HG02870 (cell line): ENCODE measurements around the gene MOGAT2.
"Not testable (repeated sequence)": the region's sequence is repeated elsewhere in the genome, so short reads cannot be mapped to it uniquely, and the experiment has no call there.

Source experiments
- ATAC-seq: cut with Tn5 transposase; IDR thresholded peaks from one replicate; pipeline ENCODE4 v1.9.1; 2021; ENCODE audit warnings: mild to moderate bottlenecking, moderate library complexity; ENCODE audit not compliant: unreplicated experiment

Gene MOGAT2

DNA sequence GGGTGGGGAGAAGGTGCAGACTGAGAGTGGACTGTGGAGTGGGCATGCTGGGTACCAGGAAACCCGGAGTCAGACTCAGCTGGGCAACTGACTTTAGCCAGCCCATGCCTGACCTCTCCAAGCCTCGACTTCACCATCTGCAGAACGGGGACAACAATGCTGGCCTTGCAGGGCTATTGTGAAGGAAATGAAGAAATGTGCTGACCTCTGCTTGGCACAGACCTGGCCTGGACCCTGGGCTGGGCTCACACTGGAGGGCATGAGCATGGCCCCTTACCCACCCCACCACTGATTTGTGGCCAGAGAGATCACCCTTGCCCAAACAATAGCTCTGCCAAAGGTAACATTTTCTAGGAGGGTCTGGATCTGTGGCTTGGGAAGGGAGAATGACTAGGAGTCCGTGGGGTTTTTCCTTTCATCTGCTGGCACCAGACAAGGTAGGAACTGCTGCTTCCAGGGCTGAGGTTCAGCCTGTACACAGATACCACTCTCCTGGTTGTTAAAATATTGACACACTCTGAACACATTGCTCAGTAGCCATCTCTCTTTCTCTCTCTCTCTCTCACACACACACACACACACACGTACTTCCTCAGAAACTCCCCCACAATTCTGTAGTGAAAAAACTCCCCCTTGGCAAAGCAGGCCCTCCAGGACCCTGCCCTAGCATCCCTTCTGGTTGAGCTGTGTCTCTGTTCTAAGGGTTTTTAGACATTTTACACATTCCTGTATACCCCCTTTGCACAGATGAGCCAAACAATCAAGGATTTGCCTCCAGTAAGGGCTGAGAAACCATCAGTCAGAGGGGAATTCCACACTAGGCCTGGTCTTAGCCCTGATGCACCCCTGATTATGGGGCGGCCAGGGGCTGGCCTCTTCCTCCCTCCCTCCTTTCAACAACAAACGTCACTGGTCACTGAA is 1.0 kb downstream of the MOGAT2 start:
- ATAC-seq, result no peak

DNA sequence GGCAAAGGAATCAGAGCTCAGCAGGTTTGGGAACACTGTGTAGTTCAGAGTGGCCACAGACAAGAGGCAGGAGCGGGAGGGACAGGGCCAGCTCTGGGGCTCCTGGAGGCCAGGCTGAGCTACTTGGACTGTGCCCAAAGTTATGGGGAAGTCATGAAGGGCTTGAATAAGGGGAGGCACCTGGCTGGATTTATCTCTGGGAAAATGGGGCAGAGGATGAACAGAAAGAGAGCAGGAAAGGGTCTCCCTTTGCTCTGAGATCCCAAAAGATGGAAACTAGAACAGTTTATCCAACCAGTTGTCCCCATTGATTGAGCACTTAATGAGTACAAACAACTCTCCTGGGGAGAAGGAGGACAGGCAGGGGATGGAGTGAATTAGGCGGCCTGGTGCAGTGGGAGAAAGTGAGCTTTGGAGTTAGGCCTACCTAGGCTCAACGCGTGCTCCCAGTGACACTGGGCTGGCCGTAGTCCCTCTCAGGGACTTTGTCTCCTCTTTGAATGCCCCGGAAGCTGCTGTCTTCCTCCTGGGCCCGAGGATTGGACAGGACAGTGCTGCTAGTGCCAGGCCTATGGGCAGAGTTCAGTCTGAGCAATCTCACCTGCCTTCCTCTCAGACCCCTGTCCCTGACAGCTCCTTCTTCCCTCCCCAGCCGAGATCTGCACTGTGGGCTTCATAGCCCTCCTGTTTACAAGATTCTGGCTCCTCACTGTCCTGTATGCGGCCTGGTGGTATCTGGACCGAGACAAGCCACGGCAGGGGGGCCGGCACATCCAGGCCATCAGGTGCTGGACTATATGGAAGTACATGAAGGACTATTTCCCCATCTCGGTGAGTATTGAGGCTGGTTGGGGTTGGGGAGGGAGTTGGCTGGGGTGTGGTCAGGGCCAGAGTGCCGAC is 2.0 kb downstream of the MOGAT2 start:
- ATAC-seq, result no peak

DNA sequence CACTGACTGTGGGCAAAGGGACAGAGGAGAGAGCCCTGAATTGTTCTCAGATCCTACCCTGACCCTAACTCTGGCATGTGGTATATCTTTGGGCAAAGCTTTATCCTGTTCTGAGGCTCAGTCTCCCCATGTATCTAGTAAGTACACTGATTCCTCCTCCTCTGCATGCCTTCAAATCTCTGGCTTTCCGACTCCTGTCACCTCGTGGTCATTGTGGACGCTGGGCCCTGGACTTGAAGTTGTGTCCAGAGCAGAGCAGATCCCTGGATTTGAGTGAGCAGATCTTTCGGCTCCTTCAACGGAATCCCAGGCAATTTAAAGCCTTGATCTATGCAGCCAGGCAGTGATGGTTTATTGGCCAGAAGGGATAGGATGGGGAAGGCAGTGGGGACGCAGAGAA is 3.0 kb downstream of the MOGAT2 start:
- no peak for ATAC-seq

DNA sequence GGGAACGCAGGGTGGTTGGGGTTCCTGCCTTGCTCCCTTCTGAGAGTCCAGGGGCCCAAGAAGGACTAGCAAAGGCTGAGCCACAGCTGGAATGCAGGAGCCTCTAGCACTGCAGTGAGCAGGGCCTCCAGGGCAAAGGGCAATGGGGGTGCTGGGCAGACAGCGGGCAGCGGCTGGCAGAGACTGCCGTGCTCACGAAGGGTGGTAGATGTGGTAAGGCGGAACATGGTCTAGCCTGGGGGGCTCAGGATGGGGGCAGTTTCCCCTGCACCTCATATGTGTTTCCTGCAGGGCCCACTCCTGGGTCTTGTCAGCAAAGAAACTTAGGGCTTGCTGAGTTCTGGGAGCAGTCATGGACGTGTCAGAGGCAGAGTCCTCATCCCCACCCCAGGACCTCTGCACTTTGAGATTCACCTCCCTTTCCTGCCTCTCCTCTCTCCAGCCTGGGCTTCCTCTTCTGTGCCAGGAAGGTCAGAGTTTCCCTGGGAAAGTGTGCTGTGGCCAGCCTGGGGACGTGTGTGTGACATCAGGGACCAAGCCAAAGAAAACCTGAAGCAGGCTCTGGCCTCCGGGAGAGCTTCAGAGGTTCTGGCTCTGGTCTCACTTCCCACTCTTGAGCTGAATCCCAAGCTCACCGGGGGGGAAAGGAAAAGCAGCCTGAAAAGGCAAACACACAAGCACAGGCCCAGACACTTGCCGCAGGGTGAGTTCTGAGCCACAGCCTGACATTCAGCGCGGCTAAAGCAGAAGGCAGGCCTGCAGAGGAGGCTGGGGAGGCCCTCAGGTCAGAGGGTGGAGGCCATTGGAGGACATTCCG is 4.4 kb downstream of the MOGAT2 start:
- no peak for ATAC-seq

DNA sequence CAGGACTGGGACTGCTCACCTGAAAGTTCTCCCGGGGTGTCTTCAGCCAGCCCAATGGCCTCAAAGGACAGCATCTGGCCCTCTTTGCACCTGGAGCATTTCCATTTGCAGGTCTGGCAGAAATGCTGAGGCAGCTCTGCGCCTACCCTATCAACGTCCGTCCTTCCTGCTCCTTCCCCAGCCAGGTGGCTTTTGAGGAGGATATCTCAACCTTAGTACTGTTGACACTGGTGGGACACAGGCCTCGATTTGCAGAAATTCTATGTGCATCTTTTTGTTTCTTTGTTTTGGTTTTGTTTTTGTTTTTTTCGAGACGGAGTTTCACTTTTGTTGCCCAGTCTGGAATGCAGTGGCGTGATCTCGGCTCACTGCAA is 5.0 kb downstream of the MOGAT2 start:
- no peak for ATAC-seq

DNA sequence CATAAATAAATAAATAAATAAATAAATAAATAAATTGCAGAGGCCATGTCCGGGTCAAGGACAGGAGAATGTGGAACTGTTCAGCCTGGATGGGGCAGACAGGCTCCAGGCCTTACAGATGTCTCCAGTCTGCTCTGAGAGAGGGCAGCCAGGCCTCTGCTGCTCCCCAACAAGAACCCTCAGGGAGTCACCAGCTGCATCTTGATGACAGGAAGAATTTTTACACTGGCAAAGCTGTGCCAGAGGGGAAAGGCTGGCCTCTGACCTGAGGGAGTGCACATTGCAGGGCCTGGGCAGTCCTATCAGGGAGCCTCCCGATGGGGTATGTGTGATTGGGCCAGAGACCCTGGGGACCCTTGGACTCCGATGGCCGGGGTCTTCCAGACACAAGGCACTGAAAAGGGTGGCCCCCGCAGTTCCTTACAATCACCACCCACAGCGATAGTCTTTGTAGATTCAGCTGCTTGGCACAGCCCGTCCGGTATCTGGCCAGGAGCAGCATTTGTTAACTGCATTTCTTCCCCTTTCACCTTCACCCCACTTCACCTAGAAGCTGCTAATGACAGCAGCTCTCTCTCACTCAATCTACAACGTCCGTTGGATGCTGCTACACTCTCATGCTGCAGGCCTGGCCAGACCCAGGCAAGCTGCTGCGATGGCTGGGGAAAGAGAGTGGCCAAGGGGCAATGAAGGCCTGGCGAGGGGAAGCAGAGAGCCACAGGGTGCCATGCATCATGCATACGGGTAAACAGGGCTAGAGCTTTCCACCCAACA is 8.1 kb downstream of the MOGAT2 start:
- ATAC-seq, result no peak

DNA sequence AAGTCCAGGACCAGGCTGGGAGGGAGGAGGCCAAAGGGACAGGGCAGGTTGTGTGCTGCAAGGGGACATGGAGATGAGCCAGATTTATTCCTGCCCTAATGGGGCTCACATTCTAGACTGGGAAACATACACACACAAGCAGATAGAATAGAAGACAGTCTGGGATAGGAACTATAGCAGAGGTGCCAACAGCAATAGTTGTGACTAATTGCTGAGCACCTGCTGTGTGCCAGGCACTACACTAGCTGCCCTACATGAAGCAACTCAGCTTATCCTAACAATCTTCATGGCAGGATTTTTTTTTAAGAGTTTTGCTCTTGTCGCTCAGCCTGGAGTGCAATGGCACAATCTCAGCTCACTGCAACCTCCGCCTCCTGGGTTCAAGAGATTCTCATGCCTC is 11.4 kb downstream of the MOGAT2 start:
- ATAC-seq, result no peak

DNA sequence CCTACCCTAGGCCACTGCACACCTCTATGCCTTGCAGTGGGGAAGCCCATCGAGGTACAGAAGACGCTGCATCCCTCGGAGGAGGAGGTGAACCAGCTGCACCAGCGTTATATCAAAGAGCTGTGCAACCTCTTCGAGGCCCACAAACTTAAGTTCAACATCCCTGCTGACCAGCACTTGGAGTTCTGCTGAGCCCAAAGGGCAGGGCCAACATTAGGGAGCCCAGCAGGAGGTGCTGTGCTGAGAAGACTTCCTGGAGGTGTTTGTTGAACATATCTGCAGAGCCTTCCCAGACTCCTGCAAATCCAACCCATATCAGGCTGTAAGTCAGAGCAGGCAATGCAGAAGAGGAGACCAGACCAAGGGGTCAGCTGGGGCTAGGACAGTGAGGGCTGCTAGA is 13.5 kb downstream of the MOGAT2 start:
- ATAC-seq, result no peak

DNA sequence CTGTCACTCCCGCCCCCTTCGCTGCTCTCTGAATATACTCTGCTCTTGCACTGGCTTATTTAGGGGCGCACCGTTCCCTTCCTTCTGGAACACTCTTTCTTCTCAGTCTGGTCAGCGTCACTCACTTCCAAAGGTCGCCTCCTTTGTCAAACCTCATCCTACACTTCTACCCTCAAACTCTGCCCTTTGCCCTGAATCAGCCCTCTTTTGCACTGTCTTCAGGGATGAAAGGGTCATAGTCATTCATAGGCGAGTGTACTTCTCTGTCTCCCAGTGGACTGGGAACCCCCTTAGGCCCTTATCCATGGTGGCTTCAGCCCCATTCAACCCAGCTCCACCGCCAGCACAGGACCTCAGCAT is 15.4 kb downstream of the MOGAT2 start:
- no peak for ATAC-seq

DNA sequence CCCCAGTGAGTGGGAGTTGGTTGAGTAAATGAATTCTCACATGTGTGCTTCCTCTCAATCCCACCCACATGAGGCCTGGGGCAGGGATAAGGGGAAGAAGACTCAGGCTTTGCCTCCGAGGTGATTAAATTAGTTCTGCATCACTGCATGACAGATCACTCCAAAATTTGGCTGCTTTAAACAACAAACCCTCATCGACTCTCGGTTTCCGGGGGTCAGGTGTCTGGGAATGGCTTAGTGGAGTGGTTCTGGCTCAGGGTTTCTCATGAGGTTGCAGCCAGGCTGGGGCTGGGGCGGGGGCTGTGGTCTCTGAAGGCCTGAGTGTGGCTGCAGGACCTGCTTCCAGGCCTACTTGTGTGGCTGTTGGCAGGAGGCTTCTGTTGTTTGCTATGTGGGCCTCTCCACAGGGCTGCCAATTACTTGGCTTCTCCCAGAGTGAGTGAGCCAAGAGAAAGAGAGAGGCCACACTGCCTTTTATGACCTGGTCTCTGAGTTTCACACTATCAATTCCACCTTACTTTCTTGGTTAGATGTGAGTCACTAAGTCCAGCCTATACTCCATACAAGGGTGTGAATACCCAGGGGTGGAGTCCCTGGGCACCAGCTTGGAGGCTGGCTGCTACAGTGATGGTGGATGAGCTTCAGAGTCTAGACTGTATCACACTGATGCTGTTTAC is 15.9 kb downstream of the MOGAT2 start:
- ATAC-seq, result no peak

DNA sequence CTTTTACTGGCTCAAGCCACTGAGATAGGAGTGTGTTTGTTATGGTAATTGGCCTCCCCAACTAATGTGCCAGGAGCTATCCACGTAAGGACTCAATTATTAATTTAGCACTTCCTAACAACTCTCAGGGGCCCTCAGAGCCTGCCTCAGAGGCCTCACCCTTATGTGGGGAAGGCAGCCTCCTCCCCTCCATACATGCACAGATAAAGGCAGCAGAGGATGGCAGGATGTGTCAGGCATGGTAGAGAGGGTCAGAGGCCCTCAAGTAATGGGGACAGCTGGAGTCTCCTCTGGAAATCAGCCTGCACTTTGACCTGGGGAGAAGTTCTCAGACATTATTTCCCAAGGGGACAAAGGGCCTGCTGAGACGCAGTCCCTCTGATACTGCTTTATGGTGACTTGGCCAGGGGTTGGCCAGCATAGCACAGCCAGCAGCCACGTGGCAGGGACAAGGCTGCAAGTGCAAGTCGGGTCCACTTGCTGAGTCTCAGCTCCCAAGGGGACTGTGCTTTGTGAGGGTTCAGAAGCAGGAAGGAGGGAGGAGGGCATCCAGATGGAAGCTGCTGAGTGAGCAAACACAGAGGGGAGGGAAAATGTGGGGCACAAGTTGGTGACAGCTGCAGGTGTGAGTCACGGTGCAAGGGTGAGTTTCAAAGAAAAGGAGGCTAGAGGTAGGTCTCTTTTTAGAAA is 17.0 kb downstream of the MOGAT2 start:
- ATAC-seq, result no peak

DNA sequence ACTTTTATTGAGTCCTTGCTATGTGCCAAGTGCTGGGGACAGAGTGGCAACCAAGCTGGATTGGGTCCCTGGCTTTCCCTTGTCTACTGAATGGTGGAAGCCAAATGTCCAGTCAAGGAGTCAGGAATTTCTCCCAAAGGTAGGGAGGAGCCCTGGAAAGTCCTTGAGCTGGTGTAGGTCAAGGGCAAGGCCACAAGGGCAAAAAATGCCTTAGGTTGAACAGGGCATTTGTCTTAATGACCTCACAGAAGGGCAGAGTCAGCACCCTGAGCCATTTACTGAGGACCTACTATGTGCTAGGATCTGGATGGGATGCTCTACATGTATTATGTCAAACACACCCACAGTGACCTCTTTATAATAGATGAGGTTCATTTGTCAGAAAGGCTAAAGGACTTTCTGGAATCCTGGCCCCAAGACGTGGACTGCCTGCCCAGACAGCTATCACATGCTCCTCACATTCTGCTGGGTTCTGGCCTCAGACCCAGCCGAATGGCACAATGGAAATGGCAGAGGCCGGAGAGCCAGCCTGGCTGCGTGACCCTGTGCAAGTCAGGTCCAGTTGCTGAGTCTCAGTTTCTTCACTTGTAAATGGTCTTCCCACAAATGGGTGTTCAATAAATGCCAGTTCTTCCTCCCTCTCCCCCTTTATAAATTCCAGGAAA is 17.7 kb downstream of the MOGAT2 start:
- ATAC-seq, result no peak

DNA sequence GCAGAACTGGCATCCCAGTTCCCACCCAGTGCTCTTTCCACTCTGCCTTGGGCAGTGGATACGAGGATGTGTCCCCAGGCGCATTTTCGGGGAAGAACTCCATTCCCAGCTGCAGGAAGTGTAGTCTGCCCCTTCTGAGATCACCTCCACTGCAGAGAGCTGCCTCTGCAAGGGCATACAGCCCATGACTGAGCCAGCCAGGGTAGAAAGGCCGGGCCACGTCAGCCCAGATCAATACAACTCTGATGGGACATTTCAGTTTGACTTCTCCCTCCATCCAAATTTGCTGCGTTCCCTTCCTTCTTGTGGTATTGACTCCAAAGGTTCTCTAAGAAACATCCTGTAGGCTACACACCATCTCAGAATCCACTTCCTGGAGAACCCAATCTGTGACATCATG is 19.7 kb downstream of the MOGAT2 start:
- ATAC-seq, result no peak

DNA sequence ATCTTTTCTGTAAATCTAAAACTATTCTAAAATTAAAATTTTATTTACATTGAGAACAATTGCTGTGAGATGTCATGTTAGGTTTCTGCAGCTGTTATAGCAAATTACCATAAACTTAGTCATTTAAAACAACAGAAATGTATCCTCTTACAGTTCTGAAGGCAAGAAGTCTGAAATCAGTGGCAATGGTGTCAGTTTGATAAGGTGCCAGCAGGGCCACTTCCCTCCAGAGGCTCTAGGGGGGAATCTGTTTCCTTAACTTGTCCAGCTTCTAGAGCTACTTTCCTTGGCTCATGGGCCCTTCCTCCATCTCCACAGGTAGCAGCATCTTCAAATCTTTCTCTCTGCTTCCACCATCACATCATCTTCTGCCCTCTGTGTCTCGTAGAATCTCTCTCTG is 23.0 kb downstream of the MOGAT2 start:
- no peak for ATAC-seq

DNA sequence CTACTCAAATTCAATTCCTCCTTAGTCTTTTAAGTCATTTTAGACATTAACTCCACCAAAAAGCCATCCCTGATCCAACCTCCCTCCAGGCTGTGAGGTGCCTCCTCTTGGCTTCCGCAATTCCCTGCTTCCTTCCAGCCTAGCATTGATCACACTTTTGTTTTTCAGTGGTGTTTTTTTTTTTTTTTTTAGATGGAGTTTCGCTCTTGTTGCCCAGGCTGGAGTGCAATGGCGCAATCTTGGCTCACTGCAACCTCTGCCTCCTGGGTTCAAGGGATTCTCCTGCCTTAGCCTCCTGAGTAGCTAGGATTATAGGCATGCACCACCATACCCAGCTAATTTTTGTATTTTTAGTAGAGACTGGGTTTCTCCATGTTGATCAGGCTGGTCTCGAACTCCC is 25.5 kb downstream of the MOGAT2 start:
- ATAC-seq, result not testable (repeated sequence)

DNA sequence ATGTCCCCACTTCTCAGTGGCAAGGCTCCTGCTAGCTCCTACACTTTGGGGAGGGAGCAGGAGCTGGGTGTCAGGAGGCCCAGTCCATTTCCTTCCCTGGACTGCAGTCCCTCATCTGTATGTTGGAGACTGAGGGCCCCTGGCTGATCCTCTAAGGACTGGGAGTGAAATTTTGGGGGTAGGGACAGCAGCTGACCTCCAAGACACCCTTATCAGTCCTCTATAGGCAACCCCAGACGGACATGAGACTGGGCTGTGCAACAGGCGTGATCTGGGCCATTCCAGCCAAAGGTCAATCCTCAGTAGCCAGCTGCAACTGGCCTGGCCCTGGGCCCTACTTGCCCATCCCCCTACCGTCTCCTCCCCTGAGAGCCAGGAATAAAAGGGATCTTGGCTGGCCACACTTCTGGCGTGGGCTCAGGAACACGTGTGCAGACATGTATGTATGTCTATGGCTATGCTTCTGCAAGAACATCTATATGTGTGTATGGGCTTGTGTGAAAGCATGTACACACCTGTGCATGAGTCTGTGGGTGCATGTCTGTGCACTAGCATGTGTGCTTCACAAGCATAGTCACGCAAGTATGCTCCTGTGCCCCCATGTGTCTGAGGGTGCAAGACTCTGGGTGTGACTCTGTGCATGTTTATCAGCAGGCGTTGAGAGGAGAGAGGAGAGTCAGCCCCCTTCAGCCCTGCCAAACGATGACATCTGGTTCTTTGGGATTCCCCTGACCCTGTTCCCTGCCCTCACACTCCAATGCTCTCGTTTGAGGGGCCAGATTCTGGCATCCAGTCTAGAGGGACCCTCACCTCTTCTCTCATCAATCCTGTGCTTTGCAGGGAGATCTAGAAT is 26.3 kb downstream of the MOGAT2 start:
- no peak for ATAC-seq

DNA sequence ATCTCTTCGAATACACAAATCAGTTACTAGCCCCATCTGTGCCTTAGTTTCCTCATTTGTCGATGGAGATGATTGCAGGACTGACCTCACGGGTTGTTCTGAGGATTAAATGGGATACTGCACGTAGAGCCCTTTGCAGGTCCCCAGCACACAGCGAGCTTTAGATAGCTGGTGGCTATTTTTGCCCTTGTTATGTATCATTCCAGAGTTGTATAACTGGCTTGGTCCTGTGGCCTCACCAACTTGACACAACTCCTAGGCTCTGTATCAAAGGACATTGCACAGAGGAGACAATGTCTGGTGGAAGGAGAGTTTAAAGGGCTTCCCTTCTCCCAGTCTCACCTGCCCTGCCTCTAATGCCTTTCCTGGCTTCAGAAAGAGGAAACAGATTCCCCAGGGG is 28.2 kb downstream of the MOGAT2 start:
- no peak for ATAC-seq

DNA sequence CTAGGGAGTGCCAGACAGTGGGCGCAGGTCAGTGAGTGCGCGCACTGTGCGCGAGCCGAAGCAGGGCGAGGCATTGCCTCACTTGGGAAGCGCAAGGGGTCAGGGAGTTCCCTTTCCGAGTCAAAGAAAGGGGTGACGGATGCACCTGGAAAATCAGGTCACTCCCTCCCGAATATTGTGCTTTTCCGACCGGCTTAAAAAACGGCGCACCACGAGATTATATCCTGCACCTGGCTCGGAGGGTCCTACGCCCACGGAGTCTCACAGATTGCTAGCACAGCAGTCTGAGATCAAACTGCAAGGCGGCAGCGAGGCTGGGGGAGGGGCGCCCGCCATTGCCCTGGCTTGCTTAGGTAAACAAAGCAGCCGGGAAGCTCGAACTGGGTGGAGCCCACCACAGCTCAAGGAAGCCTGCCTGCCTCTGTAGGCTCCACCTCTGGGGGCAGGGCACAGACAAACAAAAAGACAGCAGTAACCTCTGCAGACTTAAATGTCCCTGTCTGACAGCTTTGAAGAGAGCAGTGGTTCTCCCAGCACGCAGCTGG is 31.2 kb downstream of the MOGAT2 start:
- not testable (repeated sequence) for ATAC-seq
